Measurements from ENCODE around the gene RASGRP2.

Gene RASGRP2

DNA sequence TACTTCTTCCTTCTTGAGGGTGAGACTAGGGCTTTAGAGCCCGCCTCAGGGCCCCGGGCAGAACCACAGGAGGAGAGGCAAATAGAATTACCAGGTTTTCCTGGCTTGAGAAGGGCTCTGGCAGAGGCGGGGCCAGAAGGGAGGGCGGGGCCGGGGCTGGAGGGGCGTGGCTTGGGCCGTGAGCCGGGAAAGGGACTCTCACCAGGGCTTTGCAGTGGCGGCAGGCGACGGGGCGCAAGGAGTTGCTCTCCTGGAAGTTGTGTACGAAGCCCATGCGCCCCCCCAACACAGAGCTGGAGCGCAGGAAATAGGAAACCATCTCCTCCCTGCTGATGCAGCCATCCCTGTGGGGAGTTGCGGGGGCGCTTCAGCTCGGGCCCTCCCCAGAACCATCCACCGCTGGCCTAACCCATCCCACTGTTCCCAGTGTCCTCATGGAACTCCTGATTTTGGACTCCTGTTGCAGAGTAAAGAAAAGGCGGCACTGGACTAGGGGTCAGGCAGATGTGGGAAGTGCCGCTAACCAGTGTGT, 14.0 kb downstream of the RASGRP2 start:
- no peak overlapping the region for H2AFZ ChIP-seq (ENCODE audit: low read length)
- H3K9me3 ChIP-seq (ENCODE audit: low read length) = no peaks in the 10 kb centered on the region

GRCh38 chr11:64728757-64729365, 15.1 kb downstream of the RASGRP2 start:
- Histone ChIP-seq H3K9me2 (ENCODE audit: low read depth, low read length) (no peaks in the 10 kb centered on the region), H3K27ac (ENCODE audit: low read depth, low read length, poor library complexity, severe bottlenecking) (no peak overlapping the region), H3K79me2 (ENCODE audit: insufficient read depth, low read length) (no peaks in the 10 kb centered on the region), H3K4me2 (ENCODE audit: low read length) (no peak overlapping the region), H3K4me1 (ENCODE audit: insufficient read depth, low read length, severe bottlenecking) (peaks cover 2% of the 10 kb centered on the region), H3K36me3 (ENCODE audit: insufficient read depth, low read length) (0 out of 2 replicates have a peak, but pooled peaks cover 5% of the 10 kb centered on the region), H4K20me1 (ENCODE audit: insufficient read depth, low read length) (no peaks in the 10 kb centered on the region), H3K4me3 (ENCODE audit: low read depth, low read length, poor library complexity, severe bottlenecking) (no peak overlapping the region), H3F3A (ENCODE audit: insufficient read depth, low read length) (no peaks in the 10 kb centered on the region), H3K9me3 (ENCODE audit: low read length) (no peaks in the 10 kb centered on the region), H3K9ac (ENCODE audit: low read length) (no peak overlapping the region), H3K27me3 (ENCODE audit: insufficient read depth, low read length) (peaks cover 4% of the 10 kb centered on the region; the same call in 1 of the 2 replicates), H2AFZ (ENCODE audit: low read length) (no peak overlapping the region)
- TF ChIP-seq, protein P1, sequence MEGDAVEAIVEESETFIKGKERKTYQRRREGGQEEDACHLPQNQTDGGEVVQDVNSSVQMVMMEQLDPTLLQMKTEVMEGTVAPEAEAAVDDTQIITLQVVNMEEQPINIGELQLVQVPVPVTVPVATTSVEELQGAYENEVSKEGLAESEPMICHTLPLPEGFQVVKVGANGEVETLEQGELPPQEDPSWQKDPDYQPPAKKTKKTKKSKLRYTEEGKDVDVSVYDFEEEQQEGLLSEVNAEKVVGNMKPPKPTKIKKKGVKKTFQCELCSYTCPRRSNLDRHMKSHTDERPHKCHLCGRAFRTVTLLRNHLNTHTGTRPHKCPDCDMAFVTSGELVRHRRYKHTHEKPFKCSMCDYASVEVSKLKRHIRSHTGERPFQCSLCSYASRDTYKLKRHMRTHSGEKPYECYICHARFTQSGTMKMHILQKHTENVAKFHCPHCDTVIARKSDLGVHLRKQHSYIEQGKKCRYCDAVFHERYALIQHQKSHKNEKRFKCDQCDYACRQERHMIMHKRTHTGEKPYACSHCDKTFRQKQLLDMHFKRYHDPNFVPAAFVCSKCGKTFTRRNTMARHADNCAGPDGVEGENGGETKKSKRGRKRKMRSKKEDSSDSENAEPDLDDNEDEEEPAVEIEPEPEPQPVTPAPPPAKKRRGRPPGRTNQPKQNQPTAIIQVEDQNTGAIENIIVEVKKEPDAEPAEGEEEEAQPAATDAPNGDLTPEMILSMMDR (IDR thresholded peaks at IDR 0.05; ENCODE audit: low read length) = no peak
- TF ChIP-seq EZH2 (IDR thresholded peaks at IDR 0.05; ENCODE audit: borderline replicate concordance, low read length) = no peak

More for the DNA sequence above, 14.0 kb downstream of the RASGRP2 start:
- Histone ChIP-seq H3K9ac (ENCODE audit: low read length) (no peak overlapping the region), H3K9me2 (ENCODE audit: low read depth, low read length) (no peaks in the 10 kb centered on the region), H3F3A (ENCODE audit: insufficient read depth, low read length) (no peaks in the 10 kb centered on the region), H3K27ac (ENCODE audit: low read depth, low read length, poor library complexity, severe bottlenecking) (no peak overlapping the region), H4K20me1 (ENCODE audit: insufficient read depth, low read length) (no peaks in the 10 kb centered on the region), H3K79me2 (ENCODE audit: insufficient read depth, low read length) (no peaks in the 10 kb centered on the region), H3K4me3 (ENCODE audit: low read depth, low read length, poor library complexity, severe bottlenecking) (no peak overlapping the region), H3K36me3 (ENCODE audit: insufficient read depth, low read length) (0 out of 2 replicates have a peak, but pooled peaks cover 5% of the 10 kb centered on the region), H3K27me3 (ENCODE audit: insufficient read depth, low read length) (peaks cover 4% of the 10 kb centered on the region; the same call in 1 of the 2 replicates), H3K4me2 (ENCODE audit: low read length) (no peak overlapping the region), H3K4me1 (ENCODE audit: insufficient read depth, low read length, severe bottlenecking) (no peaks in the 10 kb centered on the region)
- TF ChIP-seq, protein P1 (IDR thresholded peaks at IDR 0.05; ENCODE audit: low read length) = no peak
- TF ChIP-seq EZH2 (IDR thresholded peaks at IDR 0.05; ENCODE audit: borderline replicate concordance, low read length) = no peak

DNA sequence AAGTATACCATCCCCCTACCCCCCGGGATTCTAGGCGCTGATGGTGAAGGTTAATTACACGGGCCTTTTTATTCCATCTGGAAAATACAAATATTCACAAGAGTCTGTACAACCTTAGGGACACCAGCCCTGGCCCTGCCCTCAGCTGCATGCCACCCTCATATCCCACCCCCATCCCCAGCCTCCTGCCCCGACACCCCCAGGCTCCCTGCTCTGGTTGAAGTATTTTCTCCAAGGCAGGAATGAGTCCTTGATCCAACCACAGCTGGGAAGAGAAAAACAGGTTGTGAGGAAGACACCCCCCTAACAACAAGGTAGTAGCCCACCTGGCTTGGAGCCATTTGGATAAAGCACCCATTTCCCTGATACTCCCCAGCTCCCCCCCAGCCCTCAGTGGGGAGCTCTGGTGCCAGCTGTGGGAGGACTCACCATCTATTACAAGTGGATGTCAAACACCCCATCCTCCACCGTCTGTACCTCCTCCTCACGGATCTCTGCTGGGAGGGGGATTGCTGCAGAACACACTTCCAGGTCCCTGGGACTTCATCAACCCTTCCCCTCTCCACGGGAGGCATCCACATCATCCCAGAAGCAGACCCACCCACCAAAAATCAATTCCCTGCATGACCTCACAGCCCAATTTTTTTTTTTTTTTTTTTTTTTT, 16.9 kb downstream of the RASGRP2 start:
- no peaks in the 10 kb centered on the region for H4K20me1 ChIP-seq (ENCODE audit: insufficient read depth, low read length)
- 0 out of 2 replicates have a peak, but pooled peaks cover 5% of the 10 kb centered on the region for H3K36me3 ChIP-seq (ENCODE audit: insufficient read depth, low read length)
- H3K27ac ChIP-seq (ENCODE audit: low read depth, low read length, poor library complexity, severe bottlenecking) = no peak overlapping the region
- no peak for TF ChIP-seq EZH2 (IDR thresholded peaks at IDR 0.05; ENCODE audit: borderline replicate concordance, low read length)
- TF ChIP-seq, protein P1 (IDR thresholded peaks at IDR 0.05; ENCODE audit: low read length) = no peak
- no peak overlapping the region for H3K4me3 ChIP-seq (ENCODE audit: low read depth, low read length, poor library complexity, severe bottlenecking)
- no peak overlapping the region for H3K9ac ChIP-seq (ENCODE audit: low read length)
- no peaks in the 10 kb centered on the region for H3K9me3 ChIP-seq (ENCODE audit: low read length)
- H3K4me1 ChIP-seq (ENCODE audit: insufficient read depth, low read length, severe bottlenecking) = peaks cover 5% of the 10 kb centered on the region
- H3K27me3 ChIP-seq (ENCODE audit: insufficient read depth, low read length) = peaks cover 7% of the 10 kb centered on the region; the same call in 1 of the 2 replicates
- H3K4me2 ChIP-seq (ENCODE audit: low read length) = no peak overlapping the region
- no peak overlapping the region for H2AFZ ChIP-seq (ENCODE audit: low read length)
- no peaks in the 10 kb centered on the region for H3K79me2 ChIP-seq (ENCODE audit: insufficient read depth, low read length)
- no peaks in the 10 kb centered on the region for H3F3A ChIP-seq (ENCODE audit: insufficient read depth, low read length)
- H3K9me2 ChIP-seq (ENCODE audit: low read depth, low read length) = no peaks in the 10 kb centered on the region

All from OCI-LY1 (cell line).